Measurements from ENCODE around the gene CCDC33.

- TF ChIP-seq GATA2 (IDR thresholded peaks at IDR 0.05; ENCODE audit: low read depth, low read length) (no peak), GATA3 (IDR thresholded peaks at IDR 0.05; ENCODE audit: low read depth, low read length) (no peak)
These were observed 69.6 kb downstream of the CCDC33 start for GRCh38 chr15:74305687-74306086.
